HEK293 (cell line): Measurements from ENCODE around the gene PSEN1.

Experiments used
- CTCF ChIA-PET: fragments of 350-600 bp; formaldehyde crosslinking; extraction: SDS; loops from one replicate; lab custom pipeline; 2021; ENCODE audit warnings: antibody characterized with exemption; lab: Yijun Ruan, JAX
- POLR2A ChIA-PET: fragments of 300-600 bp; formaldehyde crosslinking; extraction: SDS; loops from one replicate; lab custom pipeline; 2020; ENCODE audit warnings: antibody characterized with exemption, inconsistent platforms; lab: Yijun Ruan, JAX
- H3K27ac ChIP-seq: fragments of 200-500 bp; sonication (Bioruptor generic); 2 replicates; pipeline ENCODE4 v1.5.1; 2014; ENCODE audit warnings: low read depth, low read length, control low read depth, inconsistent platforms; ENCODE audit errors: extremely low read depth
- H3K36me3 ChIP-seq, 2 experiments: fragments of 200-500 bp in 1 of 2; sonication (Bioruptor generic) in 1 of 2; 1 replicate in 1 of 2; 2 replicates in 1 of 2; pipeline ENCODE4 v1.5.1; 2014 to 2017; ENCODE audit warnings: inconsistent platforms in 2 of 2, low read length in 2 of 2; ENCODE audit not compliant: control insufficient read depth in 2 of 2, insufficient read depth in 1 of 2
- H3K4me1 ChIP-seq: fragments of 200-500 bp; sonication (Bioruptor generic); 2 replicates; pipeline ENCODE4 v1.5.1; 2014; ENCODE audit warnings: mild to moderate bottlenecking, low read length, inconsistent platforms; ENCODE audit not compliant: control insufficient read depth, insufficient read depth
- H3K4me3 ChIP-seq: 2 replicates; pipeline ENCODE4 v1.5.1; 2011; ENCODE audit warnings: low read depth, mild to moderate bottlenecking, control low read depth, low read length, moderate library complexity
- H3K9me3 ChIP-seq: fragments of 200-500 bp; sonication (Bioruptor generic); 2 replicates; pipeline ENCODE4 v1.5.1; 2014; ENCODE audit warnings: low read depth, low read length, inconsistent platforms; ENCODE audit not compliant: control insufficient read depth, insufficient read depth
- KLF8 ChIP-seq: fragments of 450-650 bp; formaldehyde crosslinking; IDR thresholded peaks from 2 replicates; pipeline ENCODE4 v1.5.1; 2016; ENCODE audit warnings: missing biosample characterization, missing genetic modification characterization
- KLF9 ChIP-seq: fragments of 450-650 bp; formaldehyde crosslinking; IDR thresholded peaks from 2 replicates; pipeline ENCODE4 v1.5.1; 2016; ENCODE audit warnings: missing biosample characterization, missing genetic modification characterization, low read depth
- SCRT1 ChIP-seq: fragments of 450-650 bp; formaldehyde crosslinking; IDR thresholded peaks from 2 replicates; pipeline ENCODE4 v1.5.1; 2016; ENCODE audit warnings: missing biosample characterization, missing genetic modification characterization, borderline replicate concordance
- SCRT2 ChIP-seq: fragments of 450-650 bp; formaldehyde crosslinking; IDR thresholded peaks from 2 replicates; pipeline ENCODE4 v1.5.1; 2016; ENCODE audit warnings: missing biosample characterization, missing genetic modification characterization
- SP2 ChIP-seq: fragments of 450-650 bp; formaldehyde crosslinking; IDR thresholded peaks from 2 replicates; pipeline ENCODE4 v1.5.1; 2016; ENCODE audit warnings: missing biosample characterization, missing genetic modification characterization
- ZBTB17 ChIP-seq: fragments of 450-650 bp; formaldehyde crosslinking; IDR thresholded peaks from 2 replicates; pipeline ENCODE4 v1.5.1; 2016; ENCODE audit warnings: missing biosample characterization, missing genetic modification characterization
- ZBTB21 ChIP-seq: fragments of 450-650 bp; formaldehyde crosslinking; IDR thresholded peaks from 2 replicates; pipeline ENCODE4 v1.5.1; 2017; ENCODE audit warnings: missing biosample characterization, missing genetic modification characterization
- ZBTB7A ChIP-seq: fragments of 450-650 bp; formaldehyde crosslinking; IDR thresholded peaks from 2 replicates; pipeline ENCODE4 v1.5.1; 2016; ENCODE audit warnings: low read depth, missing biosample characterization, missing genetic modification characterization
- ZBTB8A ChIP-seq: fragments of 450-650 bp; formaldehyde crosslinking; IDR thresholded peaks from 2 replicates; pipeline ENCODE4 v1.5.1; 2016; ENCODE audit warnings: missing biosample characterization, missing genetic modification characterization
- ZEB2 ChIP-seq: fragments of 450-650 bp; formaldehyde crosslinking; IDR thresholded peaks from 2 replicates; pipeline ENCODE4 v1.5.1; 2016; ENCODE audit warnings: missing biosample characterization, missing genetic modification characterization
- ZFHX2 ChIP-seq: fragments of 450-650 bp; formaldehyde crosslinking; conservative IDR thresholded peaks from 2 replicates; pipeline ENCODE4 v1.5.1; 2016; ENCODE audit warnings: missing biosample characterization, missing genetic modification characterization
- ZNF24 ChIP-seq: fragments of 450-650 bp; formaldehyde crosslinking; IDR thresholded peaks from 2 replicates; pipeline ENCODE4 v1.5.1; 2016; ENCODE audit warnings: missing biosample characterization, missing genetic modification characterization
- ZNF302 ChIP-seq: fragments of 450-650 bp; formaldehyde crosslinking; IDR thresholded peaks from 2 replicates; pipeline ENCODE4 v1.5.1; 2016; ENCODE audit warnings: missing biosample characterization, missing genetic modification characterization, low read depth
- ZNF529 ChIP-seq: fragments of 450-650 bp; formaldehyde crosslinking; IDR thresholded peaks from 2 replicates; pipeline ENCODE4 v1.5.1; 2017; ENCODE audit warnings: missing genetic modification characterization, missing biosample characterization; ENCODE audit not compliant: insufficient replicate concordance
- ZNF560 ChIP-seq: fragments of 450-650 bp; formaldehyde crosslinking; IDR thresholded peaks from 2 replicates; pipeline ENCODE4 v1.5.1; 2017; ENCODE audit warnings: missing biosample characterization, missing genetic modification characterization, borderline replicate concordance
- ZNF600 ChIP-seq: fragments of 450-650 bp; formaldehyde crosslinking; IDR thresholded peaks from 2 replicates; pipeline ENCODE4 v1.5.1; 2016; ENCODE audit warnings: missing biosample characterization, missing genetic modification characterization
- ZNF664 ChIP-seq: fragments of 450-650 bp; formaldehyde crosslinking; IDR thresholded peaks from 2 replicates; pipeline ENCODE4 v1.5.1; 2016; ENCODE audit warnings: missing biosample characterization, missing genetic modification characterization
- ZXDB ChIP-seq: fragments of 450-650 bp; formaldehyde crosslinking; IDR thresholded peaks from 2 replicates; pipeline ENCODE4 v1.5.1; 2016; ENCODE audit warnings: missing biosample characterization, missing genetic modification characterization
- TF ChIP-seq, protein P1 (sequence below): fragments of 450-650 bp; formaldehyde crosslinking; IDR thresholded peaks from 2 replicates; pipeline ENCODE4 v1.5.1; 2016; ENCODE audit warnings: missing biosample characterization, missing genetic modification characterization
- TF ChIP-seq, protein P2 (sequence below): fragments of 450-650 bp; formaldehyde crosslinking; IDR thresholded peaks from 2 replicates; pipeline ENCODE4 v1.5.1; 2016; ENCODE audit warnings: missing biosample characterization, missing genetic modification characterization
- TF ChIP-seq, protein P3 (sequence below): fragments of 450-650 bp; formaldehyde crosslinking; IDR thresholded peaks from 2 replicates; pipeline ENCODE4 v1.5.1; 2016; ENCODE audit warnings: missing biosample characterization, missing genetic modification characterization
- TF ChIP-seq, protein P4 (sequence below): fragments of 450-650 bp; formaldehyde crosslinking; IDR thresholded peaks from 2 replicates; pipeline ENCODE4 v1.5.1; 2017; ENCODE audit warnings: missing biosample characterization, missing genetic modification characterization
- TF ChIP-seq, protein P5 (sequence below): fragments of 450-650 bp; formaldehyde crosslinking; IDR thresholded peaks from 2 replicates; pipeline ENCODE4 v1.5.1; 2016; ENCODE audit warnings: missing biosample characterization, missing genetic modification characterization

Gene PSEN1

DNA sequence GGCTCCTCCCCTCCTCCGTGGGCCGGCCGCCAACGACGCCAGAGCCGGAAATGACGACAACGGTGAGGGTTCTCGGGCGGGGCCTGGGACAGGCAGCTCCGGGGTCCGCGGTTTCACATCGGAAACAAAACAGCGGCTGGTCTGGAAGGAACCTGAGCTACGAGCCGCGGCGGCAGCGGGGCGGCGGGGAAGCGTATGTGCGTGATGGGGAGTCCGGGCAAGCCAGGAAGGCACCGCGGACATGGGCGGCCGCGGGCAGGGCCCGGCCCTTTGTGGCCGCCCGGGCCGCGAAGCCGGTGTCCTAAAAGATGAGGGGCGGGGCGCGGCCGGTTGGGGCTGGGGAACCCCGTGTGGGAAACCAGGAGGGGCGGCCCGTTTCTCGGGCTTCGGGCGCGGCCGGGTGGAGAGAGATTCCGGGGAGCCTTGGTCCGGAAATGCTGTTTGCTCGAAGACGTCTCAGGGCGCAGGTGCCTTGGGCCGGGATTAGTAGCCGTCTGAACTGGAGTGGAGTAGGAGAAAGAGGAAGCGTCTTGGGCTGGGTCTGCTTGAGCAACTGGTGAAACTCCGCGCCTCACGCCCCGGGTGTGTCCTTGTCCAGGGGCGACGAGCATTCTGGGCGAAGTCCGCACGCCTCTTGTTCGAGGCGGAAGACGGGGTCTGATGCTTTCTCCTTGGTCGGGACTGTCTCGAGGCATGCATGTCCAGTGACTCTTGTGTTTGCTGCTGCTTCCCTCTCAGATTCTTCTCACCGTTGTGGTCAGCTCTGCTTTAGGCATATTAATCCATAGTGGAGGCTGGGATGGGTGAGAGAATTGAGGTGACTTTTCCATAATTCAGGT lies at the start of gene PSEN1:
PSEN1 (plus strand) TSS at position 121 of the 839 bp plus-strand sequence. CDS start 11,513 bp downstream, outside the sequence.
- Histone ChIP-seq H3K4me1 (no peaks in the 10 kb centered on the region), H3K27ac (peak within 1 kb of the TSS; percentile 84), H3K4me3 (peak within 1 kb of the TSS; percentile 79), H3K9me3 (no peaks in the 10 kb centered on the region), H3K36me3 (no peaks in the 10 kb centered on the region; a peak in 1 of 3 replicates)
- POLR2A ChIA-PET, result interaction anchor here (0.6 to 1.7 kb wide), 12 partner anchors 9 to 668 kb away, joined by 3 to 15 read pairs (median 4); partner anchors contain the start of genes RBM25, RIOX1 and ZFYVE1
- CTCF ChIA-PET, result interaction anchor here (0.5 to 0.7 kb wide), 3 partner anchors 25 to 159 kb away, joined by 3 read pairs; partner anchors contain the start of gene RBM25
- TF ChIP-seq, protein P1, sequence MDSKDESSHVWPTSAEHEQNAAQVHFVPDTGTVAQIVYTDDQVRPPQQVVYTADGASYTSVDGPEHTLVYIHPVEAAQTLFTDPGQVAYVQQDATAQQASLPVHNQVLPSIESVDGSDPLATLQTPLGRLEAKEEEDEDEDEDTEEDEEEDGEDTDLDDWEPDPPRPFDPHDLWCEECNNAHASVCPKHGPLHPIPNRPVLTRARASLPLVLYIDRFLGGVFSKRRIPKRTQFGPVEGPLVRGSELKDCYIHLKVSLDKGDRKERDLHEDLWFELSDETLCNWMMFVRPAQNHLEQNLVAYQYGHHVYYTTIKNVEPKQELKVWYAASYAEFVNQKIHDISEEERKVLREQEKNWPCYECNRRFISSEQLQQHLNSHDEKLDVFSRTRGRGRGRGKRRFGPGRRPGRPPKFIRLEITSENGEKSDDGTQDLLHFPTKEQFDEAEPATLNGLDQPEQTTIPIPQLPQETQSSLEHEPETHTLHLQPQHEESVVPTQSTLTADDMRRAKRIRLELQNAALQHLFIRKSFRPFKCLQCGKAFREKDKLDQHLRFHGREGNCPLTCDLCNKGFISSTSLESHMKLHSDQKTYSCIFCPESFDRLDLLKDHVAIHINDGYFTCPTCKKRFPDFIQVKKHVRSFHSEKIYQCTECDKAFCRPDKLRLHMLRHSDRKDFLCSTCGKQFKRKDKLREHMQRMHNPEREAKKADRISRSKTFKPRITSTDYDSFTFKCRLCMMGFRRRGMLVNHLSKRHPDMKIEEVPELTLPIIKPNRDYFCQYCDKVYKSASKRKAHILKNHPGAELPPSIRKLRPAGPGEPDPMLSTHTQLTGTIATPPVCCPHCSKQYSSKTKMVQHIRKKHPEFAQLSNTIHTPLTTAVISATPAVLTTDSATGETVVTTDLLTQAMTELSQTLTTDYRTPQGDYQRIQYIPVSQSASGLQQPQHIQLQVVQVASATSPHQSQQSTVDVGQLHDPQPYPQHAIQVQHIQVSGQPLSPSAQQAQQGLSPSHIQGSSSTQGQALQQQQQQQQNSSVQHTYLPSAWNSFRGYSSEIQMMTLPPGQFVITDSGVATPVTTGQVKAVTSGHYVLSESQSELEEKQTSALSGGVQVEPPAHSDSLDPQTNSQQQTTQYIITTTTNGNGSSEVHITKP (tag by site-specific recombination), result 0 out of 2 replicates have a peak, but pooled peaks have one; percentile 24
- TF ChIP-seq, protein P2, sequence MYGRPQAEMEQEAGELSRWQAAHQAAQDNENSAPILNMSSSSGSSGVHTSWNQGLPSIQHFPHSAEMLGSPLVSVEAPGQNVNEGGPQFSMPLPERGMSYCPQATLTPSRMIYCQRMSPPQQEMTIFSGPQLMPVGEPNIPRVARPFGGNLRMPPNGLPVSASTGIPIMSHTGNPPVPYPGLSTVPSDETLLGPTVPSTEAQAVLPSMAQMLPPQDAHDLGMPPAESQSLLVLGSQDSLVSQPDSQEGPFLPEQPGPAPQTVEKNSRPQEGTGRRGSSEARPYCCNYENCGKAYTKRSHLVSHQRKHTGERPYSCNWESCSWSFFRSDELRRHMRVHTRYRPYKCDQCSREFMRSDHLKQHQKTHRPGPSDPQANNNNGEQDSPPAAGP (tag by site-specific recombination), result no peak
- TF ChIP-seq ZBTB7A (no peak), ZFHX2 (tag by site-specific recombination) (peak; percentile 51), ZBTB8A (tag by site-specific recombination) (peak; percentile 47; the same call in 1 of the 2 replicates), ZNF560 (tag by site-specific recombination) (no peak), ZNF664 (tag by site-specific recombination) (no peak), ZBTB21 (tag by site-specific recombination) (no peak), KLF8 (tag by site-specific recombination) (no peak; the same call in none of the 2 replicates), SCRT1 (peak; percentile 10; the same call in 1 of the 2 replicates), KLF9 (tag by site-specific recombination) (peak; percentile 79), ZXDB (tag by site-specific recombination) (peak; percentile 99), SP2 (tag by site-specific recombination) (peak; percentile 71), ZEB2 (tag by site-specific recombination) (peak; percentile 32; the same call in 1 of the 2 replicates), ZBTB17 (tag by site-specific recombination) (peak; percentile 82), ZNF302 (no peak), ZNF529 (tag by site-specific recombination) (no peak), SCRT2 (tag by site-specific recombination) (peak; percentile 78), ZNF600 (peak; percentile 55; the same call in 1 of the 2 replicates), ZNF24 (tag by site-specific recombination) (0 out of 2 replicates have a peak, but pooled peaks have one; percentile 34)
- TF ChIP-seq, protein P3, sequence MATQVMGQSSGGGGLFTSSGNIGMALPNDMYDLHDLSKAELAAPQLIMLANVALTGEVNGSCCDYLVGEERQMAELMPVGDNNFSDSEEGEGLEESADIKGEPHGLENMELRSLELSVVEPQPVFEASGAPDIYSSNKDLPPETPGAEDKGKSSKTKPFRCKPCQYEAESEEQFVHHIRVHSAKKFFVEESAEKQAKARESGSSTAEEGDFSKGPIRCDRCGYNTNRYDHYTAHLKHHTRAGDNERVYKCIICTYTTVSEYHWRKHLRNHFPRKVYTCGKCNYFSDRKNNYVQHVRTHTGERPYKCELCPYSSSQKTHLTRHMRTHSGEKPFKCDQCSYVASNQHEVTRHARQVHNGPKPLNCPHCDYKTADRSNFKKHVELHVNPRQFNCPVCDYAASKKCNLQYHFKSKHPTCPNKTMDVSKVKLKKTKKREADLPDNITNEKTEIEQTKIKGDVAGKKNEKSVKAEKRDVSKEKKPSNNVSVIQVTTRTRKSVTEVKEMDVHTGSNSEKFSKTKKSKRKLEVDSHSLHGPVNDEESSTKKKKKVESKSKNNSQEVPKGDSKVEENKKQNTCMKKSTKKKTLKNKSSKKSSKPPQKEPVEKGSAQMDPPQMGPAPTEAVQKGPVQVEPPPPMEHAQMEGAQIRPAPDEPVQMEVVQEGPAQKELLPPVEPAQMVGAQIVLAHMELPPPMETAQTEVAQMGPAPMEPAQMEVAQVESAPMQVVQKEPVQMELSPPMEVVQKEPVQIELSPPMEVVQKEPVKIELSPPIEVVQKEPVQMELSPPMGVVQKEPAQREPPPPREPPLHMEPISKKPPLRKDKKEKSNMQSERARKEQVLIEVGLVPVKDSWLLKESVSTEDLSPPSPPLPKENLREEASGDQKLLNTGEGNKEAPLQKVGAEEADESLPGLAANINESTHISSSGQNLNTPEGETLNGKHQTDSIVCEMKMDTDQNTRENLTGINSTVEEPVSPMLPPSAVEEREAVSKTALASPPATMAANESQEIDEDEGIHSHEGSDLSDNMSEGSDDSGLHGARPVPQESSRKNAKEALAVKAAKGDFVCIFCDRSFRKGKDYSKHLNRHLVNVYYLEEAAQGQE, result no peak
- TF ChIP-seq, protein P4, sequence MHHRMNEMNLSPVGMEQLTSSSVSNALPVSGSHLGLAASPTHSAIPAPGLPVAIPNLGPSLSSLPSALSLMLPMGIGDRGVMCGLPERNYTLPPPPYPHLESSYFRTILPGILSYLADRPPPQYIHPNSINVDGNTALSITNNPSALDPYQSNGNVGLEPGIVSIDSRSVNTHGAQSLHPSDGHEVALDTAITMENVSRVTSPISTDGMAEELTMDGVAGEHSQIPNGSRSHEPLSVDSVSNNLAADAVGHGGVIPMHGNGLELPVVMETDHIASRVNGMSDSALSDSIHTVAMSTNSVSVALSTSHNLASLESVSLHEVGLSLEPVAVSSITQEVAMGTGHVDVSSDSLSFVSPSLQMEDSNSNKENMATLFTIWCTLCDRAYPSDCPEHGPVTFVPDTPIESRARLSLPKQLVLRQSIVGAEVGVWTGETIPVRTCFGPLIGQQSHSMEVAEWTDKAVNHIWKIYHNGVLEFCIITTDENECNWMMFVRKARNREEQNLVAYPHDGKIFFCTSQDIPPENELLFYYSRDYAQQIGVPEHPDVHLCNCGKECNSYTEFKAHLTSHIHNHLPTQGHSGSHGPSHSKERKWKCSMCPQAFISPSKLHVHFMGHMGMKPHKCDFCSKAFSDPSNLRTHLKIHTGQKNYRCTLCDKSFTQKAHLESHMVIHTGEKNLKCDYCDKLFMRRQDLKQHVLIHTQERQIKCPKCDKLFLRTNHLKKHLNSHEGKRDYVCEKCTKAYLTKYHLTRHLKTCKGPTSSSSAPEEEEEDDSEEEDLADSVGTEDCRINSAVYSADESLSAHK, result no peak
- TF ChIP-seq, protein P5, sequence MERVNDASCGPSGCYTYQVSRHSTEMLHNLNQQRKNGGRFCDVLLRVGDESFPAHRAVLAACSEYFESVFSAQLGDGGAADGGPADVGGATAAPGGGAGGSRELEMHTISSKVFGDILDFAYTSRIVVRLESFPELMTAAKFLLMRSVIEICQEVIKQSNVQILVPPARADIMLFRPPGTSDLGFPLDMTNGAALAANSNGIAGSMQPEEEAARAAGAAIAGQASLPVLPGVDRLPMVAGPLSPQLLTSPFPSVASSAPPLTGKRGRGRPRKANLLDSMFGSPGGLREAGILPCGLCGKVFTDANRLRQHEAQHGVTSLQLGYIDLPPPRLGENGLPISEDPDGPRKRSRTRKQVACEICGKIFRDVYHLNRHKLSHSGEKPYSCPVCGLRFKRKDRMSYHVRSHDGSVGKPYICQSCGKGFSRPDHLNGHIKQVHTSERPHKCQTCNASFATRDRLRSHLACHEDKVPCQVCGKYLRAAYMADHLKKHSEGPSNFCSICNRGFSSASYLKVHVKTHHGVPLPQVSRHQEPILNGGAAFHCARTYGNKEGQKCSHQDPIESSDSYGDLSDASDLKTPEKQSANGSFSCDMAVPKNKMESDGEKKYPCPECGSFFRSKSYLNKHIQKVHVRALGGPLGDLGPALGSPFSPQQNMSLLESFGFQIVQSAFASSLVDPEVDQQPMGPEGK (tag by site-specific recombination), result peak; percentile 62
